Dedifferentiated amniotic fluid mesenchymal stem cell (primary cell): Measurements from ENCODE around the gene HTT.

Experiments used
- DNase-seq: peaks from one replicate; pipeline ENCODE4 v3.0.0-alpha.2; 2016; ENCODE audit errors: extremely low spot score

Gene HTT

GRCh38 chr4:3174371-3175338 is 100.2 kb downstream of the HTT start:
- DNase-seq: no peak

GRCh38 chr4:3176367-3177229 is 102.1 kb downstream of the HTT start:
- no peak for DNase-seq

- DNase-seq: no peak
Observed at GRCh38 chr4:3177426-3177825, 102.9 kb downstream of the HTT start.

- no peak for DNase-seq
Observed at GRCh38 chr4:3177905-3178304, 103.4 kb downstream of the HTT start.

GRCh38 chr4:3178351-3178750 is 103.9 kb downstream of the HTT start:
- DNase-seq: no peak

- DNase-seq: no peak
Observed at GRCh38 chr4:3179126-3179706, 104.7 kb downstream of the HTT start.

GRCh38 chr4:3183008-3183407 is 108.5 kb downstream of the HTT start:
- DNase-seq: no peak

GRCh38 chr4:3184725-3185124 is 110.2 kb downstream of the HTT start:
- DNase-seq: no peak

- no peak for DNase-seq
Observed at GRCh38 chr4:3186609-3187008, 112.1 kb downstream of the HTT start.

GRCh38 chr4:3188118-3188517 is 113.6 kb downstream of the HTT start:
- DNase-seq: no peak

GRCh38 chr4:3189459-3189858 is 115.0 kb downstream of the HTT start:
- no peak for DNase-seq

GRCh38 chr4:3190549-3190948 is 116.1 kb downstream of the HTT start:
- DNase-seq: no peak

GRCh38 chr4:3192188-3192587 is 117.7 kb downstream of the HTT start:
- DNase-seq: no peak

- no peak for DNase-seq
Observed at GRCh38 chr4:3192827-3193226, 118.3 kb downstream of the HTT start.

GRCh38 chr4:3193531-3194203 is 119.2 kb downstream of the HTT start:
- DNase-seq: no peak

- no peak for DNase-seq
Observed at GRCh38 chr4:3196670-3197359, 122.3 kb downstream of the HTT start.

GRCh38 chr4:3197366-3198105 is 123.1 kb downstream of the HTT start:
- DNase-seq: no peak

- no peak for DNase-seq
Observed at GRCh38 chr4:3198906-3199305, 124.4 kb downstream of the HTT start.

- DNase-seq: peak; percentile 44
Observed at GRCh38 chr4:3199653-3200422, 125.4 kb downstream of the HTT start.
